GM10847 (cell line): Measurements from ENCODE around the gene SMYD3.

Source experiments
- POLR2A ChIP-seq: IDR thresholded peaks from 2 replicates; pipeline ENCODE4 v1.6.1; 2011; ENCODE audit not compliant: insufficient read length; ENCODE audit errors: extremely low read depth

Gene SMYD3

DNA sequence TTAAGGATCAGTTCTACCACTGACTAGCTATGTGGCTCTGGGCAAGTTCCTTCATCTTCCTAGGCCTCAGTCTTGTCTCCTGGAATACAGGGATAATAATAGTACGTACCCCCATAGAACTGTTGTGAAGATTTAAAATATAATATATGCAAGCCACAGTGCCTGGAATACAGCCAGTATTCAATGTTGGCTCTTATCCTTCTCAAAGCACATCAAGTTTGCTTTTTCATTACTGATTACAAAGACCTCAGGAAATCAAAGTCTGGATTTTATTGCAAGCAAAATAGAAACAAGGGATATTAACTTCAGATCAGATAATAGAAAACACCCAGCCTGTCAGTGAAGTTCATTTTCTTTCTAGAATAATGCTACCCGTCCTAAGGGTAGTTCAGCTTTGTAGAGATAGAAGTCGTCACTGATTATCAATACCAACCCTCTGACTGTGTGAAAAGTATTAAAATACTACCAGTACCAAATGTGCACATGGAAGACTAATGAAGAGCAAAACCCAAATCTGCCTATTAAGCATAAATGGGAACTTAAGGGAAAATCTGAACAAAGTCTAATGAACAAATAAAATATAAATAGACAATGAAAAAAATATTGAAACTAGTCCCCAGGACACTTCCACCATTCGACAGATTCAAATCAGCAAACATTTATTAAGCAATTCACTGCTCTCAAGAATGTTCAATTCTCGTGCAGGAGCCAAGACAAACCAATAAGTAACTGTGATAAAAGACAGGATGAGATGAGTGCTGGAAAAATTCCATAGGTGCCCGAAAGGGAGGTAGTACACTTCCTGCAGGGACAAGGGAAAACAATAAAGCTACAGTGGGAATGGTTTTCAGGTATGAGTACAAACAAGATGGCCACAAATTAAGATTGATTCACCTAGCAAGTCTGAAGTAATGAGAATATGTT lies 206.2 kb downstream of the SMYD3 start:
- TF ChIP-seq POLR2A = no peak

DNA sequence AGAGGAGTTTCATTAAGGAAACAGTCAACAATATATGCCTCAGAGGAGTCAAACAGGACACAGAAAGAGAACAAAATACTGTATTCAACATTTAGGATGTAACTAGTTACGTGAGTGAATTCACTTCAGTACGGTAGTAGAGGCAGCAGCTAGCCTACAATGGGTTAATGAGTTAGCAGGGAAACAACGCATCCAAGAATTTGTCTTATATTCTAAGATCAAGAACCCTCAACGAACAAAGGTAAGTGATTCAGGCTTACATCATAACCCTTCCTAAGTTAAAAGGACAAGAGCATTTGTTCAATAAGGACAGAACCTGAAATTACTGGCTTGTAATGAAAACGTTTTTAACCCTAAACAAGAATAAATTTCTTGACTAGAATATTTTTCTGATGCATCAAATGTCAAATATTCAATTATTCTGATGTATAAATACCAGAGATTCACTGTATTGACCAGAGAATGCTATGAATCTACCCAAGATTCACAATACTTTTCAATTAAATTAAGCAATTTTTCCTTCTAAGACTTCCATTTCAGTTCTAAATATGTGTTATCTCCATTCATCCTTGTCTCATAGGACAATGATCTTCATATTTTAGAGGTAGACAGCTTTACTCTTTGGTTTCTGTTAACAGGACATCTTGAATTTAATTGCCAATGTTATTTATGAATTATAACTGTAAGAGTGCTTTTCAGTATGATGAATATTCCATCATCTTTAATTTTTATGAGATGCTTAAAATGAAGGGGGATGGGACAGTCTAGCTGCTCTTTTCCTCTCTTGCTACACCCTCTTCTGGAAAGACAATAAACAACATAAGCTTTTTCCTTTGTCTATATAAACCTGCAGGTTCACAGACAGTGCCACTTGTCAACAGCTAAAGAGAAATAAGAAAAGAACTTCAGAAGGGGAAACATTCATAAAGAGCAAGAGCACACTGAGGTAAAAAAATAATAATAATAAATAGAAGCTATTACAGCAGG lies 209.5 kb downstream of the SMYD3 start:
- TF ChIP-seq POLR2A = no peak

DNA sequence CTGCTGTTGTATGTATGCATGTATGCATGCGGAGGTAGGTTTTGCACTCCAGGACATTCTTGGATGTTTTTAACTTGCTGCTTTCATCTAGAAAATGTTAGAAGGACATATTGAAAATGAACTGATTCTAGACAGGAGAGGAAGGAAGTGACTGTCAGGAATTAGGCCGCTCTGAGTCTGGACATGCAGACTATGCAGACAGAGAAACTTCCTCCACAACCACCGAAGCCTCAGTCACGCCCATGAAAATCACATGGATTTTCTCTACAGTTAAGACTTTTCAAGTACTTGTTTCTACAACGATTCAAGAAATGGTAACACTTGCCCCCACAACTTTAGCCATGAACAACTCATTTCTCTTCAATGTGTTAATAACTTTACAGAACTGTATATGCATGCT lies 211.1 kb downstream of the SMYD3 start:
- TF ChIP-seq POLR2A = no peak

DNA sequence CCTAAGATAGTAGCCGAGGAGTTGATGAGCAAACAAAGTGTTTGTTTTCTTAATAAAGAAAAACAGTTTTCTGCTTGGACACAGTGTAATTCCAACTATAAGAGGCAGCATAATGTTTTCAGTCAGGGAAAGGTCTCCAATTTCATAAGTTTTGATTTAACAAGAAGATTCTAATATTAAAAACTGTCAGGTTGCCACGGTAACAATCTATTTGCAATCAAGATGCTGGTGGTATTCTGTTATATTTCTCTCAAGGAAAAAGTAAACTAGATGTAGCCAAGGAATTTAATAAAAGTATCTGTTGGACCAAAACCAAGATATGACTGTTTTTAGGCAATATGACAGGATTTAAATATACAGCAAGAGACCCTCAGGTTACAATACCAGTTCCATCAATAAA lies 211.7 kb downstream of the SMYD3 start:
- no peak for TF ChIP-seq POLR2A

DNA sequence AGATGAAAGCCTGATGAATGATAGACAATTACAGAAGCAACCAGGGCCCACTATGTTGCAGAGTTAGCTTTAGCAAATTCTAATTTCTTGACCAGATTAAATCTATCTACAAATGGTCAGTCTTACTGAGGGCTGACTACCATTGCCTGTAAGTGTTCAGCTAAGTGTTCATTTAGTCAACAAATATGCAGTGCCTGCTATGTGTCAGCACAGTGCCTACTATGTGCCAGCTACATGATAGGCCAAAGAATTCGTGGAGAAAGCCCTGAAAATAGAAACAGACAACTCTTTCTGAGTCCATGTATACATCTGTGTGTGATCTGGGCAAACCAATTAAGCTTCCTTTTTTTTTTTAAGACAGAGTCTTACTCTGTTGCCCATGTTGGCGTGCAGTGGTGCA lies 212.8 kb downstream of the SMYD3 start:
- no peak for TF ChIP-seq POLR2A

DNA sequence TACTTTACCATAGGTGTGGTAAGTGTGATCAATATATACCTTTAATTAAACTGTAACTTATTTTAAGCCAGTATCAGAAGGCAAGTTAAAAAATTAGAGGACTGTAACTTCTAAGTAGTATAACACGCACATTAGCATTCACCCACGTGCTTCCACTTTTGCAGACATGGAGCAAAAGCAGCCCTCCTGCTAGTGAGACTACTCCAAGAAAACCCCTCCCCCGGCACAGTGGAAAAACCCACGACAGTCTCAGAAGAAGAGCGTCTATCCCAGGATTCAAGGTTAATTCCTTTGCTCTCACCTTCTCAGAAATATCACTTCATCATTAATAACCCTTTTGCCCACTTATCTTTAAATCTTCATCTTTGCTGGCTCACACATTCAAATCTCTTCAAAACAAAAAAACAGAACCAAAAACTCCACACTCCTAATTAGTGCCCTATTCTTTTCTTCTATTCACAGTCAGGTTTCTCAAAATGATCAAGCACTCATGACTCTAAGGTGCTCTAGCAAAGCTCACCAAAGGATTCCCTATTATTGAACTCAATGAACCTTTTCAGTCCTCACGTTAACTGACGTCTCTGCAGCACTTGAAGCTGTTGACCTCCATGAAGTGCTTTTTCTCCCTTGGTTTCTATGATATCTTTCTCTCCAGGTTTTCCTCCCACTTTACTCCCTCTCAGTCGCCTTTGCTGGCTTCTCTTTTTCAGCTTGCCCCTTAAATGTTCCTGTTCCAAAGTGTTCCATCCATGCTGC lies 213.5 kb downstream of the SMYD3 start:
- TF ChIP-seq POLR2A = no peak

DNA sequence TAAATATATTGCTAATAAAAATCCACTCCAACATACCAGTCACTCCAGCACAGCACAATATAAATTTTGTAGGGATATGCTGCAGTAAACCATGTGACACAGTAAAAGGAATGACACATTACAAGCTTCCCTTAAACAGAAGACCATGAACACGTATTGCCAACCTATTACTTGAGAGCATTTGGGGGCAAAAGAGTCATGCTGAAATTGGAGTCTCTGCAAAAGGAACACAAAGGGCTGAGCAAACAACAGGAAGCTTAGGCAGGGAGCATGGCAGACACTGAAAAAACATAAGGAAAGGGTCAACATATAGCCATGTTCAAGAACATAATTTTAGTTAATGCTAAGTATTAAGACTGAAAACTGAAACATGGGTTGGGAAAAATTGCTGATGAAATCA lies 214.5 kb downstream of the SMYD3 start:
- TF ChIP-seq POLR2A = no peak

DNA sequence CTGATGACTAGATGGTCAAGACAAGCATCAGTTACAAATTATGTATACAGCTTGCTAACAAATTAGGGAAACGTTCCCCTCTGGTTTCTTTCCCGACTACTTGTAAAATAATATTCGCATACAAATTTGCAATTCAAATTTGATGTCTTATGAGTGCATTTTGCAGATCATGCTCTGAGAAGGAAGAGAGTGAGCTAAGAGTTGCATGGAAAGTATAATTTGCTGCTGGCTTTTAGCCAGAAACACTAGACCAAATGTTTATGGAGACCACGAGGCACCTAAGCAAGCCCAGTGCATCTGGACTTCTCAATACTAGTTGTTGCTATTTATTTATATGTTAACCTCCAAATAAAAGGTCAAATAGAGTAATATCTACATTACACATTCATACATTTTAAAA lies 216.0 kb downstream of the SMYD3 start:
- TF ChIP-seq POLR2A = no peak

DNA sequence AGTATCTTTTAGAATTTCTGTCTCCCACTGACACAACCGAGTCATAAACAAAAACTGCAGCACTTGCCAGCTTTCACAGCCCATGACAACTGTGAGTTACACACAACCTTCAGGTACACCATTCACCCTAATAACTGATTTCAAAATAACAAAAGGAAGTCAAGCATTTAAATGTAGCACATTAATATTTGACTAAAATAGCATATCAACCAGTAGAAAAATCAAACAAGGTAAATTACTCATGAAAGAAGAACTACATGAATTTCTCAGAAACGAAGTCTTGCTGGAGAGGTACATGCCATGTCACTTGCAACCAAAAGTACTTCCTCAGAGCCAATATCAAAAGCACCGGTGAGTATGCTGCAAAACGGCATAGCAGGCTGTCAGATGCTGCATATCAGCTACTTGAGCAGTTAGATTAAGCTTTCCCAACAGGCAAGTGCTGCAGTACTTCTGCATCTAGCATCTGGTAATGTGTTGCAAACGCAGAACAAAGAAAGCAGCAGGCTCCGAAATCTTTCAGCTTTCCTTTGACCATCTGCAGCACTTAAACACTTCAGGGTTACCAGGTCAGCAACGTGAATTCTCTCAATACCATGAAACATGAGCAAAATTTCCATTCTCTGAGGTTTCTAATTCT lies 223.2 kb downstream of the SMYD3 start:
- no peak for TF ChIP-seq POLR2A

DNA sequence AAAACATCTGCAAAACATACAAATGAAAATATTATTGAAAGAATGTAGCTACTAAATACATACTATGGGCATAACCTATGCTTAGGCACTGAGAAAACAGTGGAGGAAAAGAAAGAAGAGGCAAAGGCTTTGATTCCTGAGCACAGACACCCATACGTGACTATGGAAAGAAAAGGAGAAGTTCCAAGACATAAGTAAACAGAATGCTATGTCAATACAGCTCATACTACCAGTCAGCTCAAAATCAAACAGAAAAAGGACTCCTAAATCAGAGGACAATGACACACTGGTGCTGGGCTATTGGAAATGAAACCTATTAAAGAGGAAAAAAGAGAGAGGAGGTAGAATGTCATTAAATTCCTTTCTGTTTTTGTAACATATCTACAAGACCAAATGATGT lies 225.4 kb downstream of the SMYD3 start:
- TF ChIP-seq POLR2A = no peak

DNA sequence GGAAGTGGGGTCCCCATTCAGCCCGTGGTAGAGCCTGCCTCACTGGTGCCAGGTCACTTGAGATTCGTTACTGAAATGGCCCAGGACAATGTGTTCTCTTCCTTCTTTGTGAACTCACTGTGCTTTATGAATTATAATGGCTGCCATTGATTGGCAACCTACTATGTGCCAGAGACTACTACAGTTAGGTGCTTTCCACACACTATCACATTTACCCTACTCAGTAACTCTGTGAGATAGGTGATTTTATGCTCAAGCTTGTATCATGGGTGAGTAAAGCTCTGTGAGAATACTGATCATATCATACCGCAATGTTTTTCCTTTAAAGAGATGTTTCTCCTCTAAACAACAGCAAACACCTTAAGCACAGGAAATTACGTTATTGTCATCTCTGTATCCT lies 225.9 kb downstream of the SMYD3 start:
- TF ChIP-seq POLR2A = no peak

DNA sequence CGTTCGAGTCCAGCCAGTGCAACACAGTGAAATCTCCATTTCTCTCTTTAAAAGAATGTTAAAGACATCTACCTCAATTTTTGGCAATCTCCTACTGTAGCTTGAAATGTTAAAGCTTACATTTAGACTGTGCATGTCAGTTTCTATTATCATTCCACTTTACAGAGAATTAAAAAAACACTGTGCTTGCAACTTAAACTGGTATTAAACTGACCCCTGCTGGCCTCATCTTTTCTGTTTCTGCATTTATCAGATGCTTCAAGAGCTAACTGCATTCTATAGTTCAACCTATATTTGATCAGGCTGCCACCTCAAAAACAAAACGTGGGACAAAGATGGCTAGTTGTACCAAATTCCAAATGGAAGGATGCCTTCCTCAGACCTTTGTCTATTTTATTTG lies 226.5 kb downstream of the SMYD3 start:
- TF ChIP-seq POLR2A = no peak

DNA sequence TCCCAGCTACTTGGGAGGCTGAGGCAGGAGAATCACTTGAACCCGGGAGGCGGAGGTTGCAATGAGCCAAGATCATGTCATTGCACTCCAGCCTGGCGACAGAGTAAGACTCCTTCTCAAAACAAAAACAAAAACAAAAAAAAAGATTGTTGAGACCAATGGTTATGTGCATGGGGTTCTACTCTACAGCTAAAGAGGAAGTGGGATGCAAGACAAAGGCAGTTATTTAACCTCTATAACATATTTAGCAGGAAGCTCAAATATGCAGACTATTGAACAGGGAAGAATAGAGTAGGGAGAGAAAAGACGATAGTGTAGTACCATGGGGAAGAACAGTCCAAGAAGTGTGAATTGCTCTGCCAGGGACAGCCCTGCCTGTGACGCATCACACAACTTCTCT lies 227.7 kb downstream of the SMYD3 start:
- no peak for TF ChIP-seq POLR2A

DNA sequence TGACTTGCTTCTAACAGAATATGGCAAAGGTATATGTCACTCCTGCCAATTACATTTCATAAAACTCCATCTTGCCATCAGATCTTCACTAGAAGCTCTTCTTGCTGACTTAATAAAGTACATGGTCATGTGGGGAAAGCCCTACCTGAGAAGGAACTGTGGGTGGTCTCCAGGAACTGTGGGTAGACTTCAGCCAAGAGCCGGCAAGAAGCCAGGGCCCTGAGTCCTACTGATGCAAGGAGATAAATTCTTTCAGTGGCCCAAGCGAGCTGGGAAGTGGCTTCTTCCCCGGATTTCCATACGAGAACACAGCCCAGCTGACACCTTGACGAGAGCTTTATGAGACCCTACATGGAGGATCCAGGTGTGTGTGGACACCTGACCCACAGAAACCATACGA lies 228.7 kb downstream of the SMYD3 start:
- no peak for TF ChIP-seq POLR2A

DNA sequence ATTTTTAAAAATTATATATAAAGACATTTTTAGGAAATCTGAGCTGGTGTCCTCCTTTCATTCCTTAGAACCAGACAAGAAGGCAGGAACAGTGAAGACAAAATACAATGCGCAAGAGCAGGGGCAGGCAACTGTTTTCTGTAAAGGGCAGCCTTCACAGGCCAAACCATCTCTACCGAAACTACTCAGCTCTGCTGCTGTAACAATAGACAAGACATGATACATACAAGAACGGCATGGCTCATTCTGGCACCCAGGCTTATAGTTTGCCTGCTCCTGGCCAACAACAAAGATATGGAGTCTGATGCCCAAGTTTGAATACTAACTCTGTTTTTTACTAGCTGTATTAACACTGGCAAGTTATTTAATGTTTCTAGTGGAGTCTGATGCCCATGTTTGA lies 232.0 kb downstream of the SMYD3 start:
- no peak for TF ChIP-seq POLR2A
